Measurements from ENCODE around the gene CNGA1. TPM values are rescaled to one million over a fixed set of nuclear protein-coding genes. Genes with fewer than 3 reads are reported as not detected.

The CNGA1 gene
- total RNA-seq, 1 donor from 2014 or later = 3.9 TPM

- Mint-ChIP-seq H3K9me3 (peaks cover 4% of the 10 kb centered on the region), H3K27me3 (ENCODE audit: low read depth) (no peaks in the 10 kb centered on the region), H3K36me3 (peaks cover 33% of the 10 kb centered on the region), H3K4me1 (peaks cover 15% of the 10 kb centered on the region), H3K4me3 (no peak overlapping the region), H3K27ac (peak overlapping the region; percentile 6)
- TF ChIP-seq CTCF (IDR thresholded peaks at IDR 0.05; ENCODE audit: unreplicated experiment) = no peak
- DNase-seq (ENCODE audit: low spot score in 2 of 2, unreplicated experiment in 2 of 2) = no peak
These were observed 14.0 kb upstream of the CNGA1 start for GRCh38 chr4:48030470-48030869.

GRCh38 chr4:48028696-48029095 lies 12.2 kb upstream of the CNGA1 start:
- H3K27me3 Mint-ChIP-seq (ENCODE audit: low read depth) = no peaks in the 10 kb centered on the region
- peaks cover 25% of the 10 kb centered on the region for H3K4me1 Mint-ChIP-seq
- no peak for TF ChIP-seq CTCF (IDR thresholded peaks at IDR 0.05; ENCODE audit: unreplicated experiment)
- H3K4me3 Mint-ChIP-seq = no peak overlapping the region
- H3K27ac Mint-ChIP-seq = no peak overlapping the region
- H3K36me3 Mint-ChIP-seq = peaks cover 25% of the 10 kb centered on the region
- H3K9me3 Mint-ChIP-seq = peaks cover 4% of the 10 kb centered on the region
- DNase-seq (ENCODE audit: low spot score in 2 of 2, unreplicated experiment in 2 of 2) = no peak

GRCh38 chr4:48027653-48028052 lies 11.2 kb upstream of the CNGA1 start:
- Mint-ChIP-seq H3K27me3 (ENCODE audit: low read depth) (no peaks in the 10 kb centered on the region), H3K4me1 (peaks cover 23% of the 10 kb centered on the region), H3K27ac (no peak overlapping the region), H3K4me3 (no peak overlapping the region), H3K9me3 (peaks cover 4% of the 10 kb centered on the region), H3K36me3 (peaks cover 25% of the 10 kb centered on the region)
- TF ChIP-seq CTCF (IDR thresholded peaks at IDR 0.05; ENCODE audit: unreplicated experiment) = no peak
- no peak for DNase-seq (ENCODE audit: low spot score in 2 of 2, unreplicated experiment in 2 of 2)

GRCh38 chr4:48025005-48025404 lies 8.5 kb upstream of the CNGA1 start:
- H3K36me3 Mint-ChIP-seq = peaks cover 25% of the 10 kb centered on the region
- no peak for DNase-seq (ENCODE audit: low spot score in 2 of 2, unreplicated experiment in 2 of 2)
- no peak for TF ChIP-seq CTCF (IDR thresholded peaks at IDR 0.05; ENCODE audit: unreplicated experiment)
- H3K27me3 Mint-ChIP-seq (ENCODE audit: low read depth) = no peaks in the 10 kb centered on the region
- no peak overlapping the region for H3K4me3 Mint-ChIP-seq
- H3K27ac Mint-ChIP-seq = peak overlapping the region; percentile 85
- peaks cover 4% of the 10 kb centered on the region for H3K9me3 Mint-ChIP-seq
- peaks cover 21% of the 10 kb centered on the region for H3K4me1 Mint-ChIP-seq

GRCh38 chr4:48024522-48024921 lies 8.0 kb upstream of the CNGA1 start:
- Mint-ChIP-seq H3K4me3 (no peak overlapping the region), H3K27me3 (ENCODE audit: low read depth) (no peaks in the 10 kb centered on the region), H3K4me1 (peaks cover 22% of the 10 kb centered on the region), H3K27ac (peak overlapping the region; percentile 87), H3K36me3 (peaks cover 25% of the 10 kb centered on the region), H3K9me3 (peaks cover 4% of the 10 kb centered on the region)
- no peak for DNase-seq (ENCODE audit: low spot score in 2 of 2, unreplicated experiment in 2 of 2)
- no peak for TF ChIP-seq CTCF (IDR thresholded peaks at IDR 0.05; ENCODE audit: unreplicated experiment)

GRCh38 chr4:48022192-48022799 lies 5.8 kb upstream of the CNGA1 start:
- Mint-ChIP-seq H3K9me3 (no peaks in the 10 kb centered on the region), H3K27ac (peak overlapping the region; percentile 20), H3K4me3 (no peak overlapping the region), H3K4me1 (peaks cover 30% of the 10 kb centered on the region), H3K27me3 (ENCODE audit: low read depth) (no peaks in the 10 kb centered on the region), H3K36me3 (peaks cover 7% of the 10 kb centered on the region)
- no peak for TF ChIP-seq CTCF (IDR thresholded peaks at IDR 0.05; ENCODE audit: unreplicated experiment)
- no peak for DNase-seq (ENCODE audit: low spot score in 2 of 2, unreplicated experiment in 2 of 2)
